ENCODE data around the gene SAE1.

GRCh38 chr19:47232422-47233211, 102.0 kb downstream of the SAE1 start:
- TF ChIP-seq FOXM1 (IDR thresholded peaks at IDR 0.05; ENCODE audit: borderline replicate concordance) (no peak), L3MBTL2 (conservative IDR thresholded peaks at IDR 0.05) (no peak), SUZ12 (IDR thresholded peaks at IDR 0.05) (no peak)
